Fibroblast of lung (primary cell): ENCODE measurements around the gene SGK1. TPM values are rescaled to one million over a fixed set of nuclear protein-coding genes. Genes with fewer than 3 reads are reported as not detected.

Source experiments
- DNase-seq, 2 donors: peaks; one replicate each; pipeline versions ENCODE4 v3.0.0 to v3.0.0-alpha.2; 2010; ENCODE audit warnings: low read depth in 2 of 2
- H2AFZ ChIP-seq: 2 replicates; pipeline ENCODE4 v1.5.1; 2012; ENCODE audit warnings: low read length, control low read depth, inconsistent platforms
- H3K27ac ChIP-seq: 2 replicates; pipeline ENCODE4 v1.5.1; 2011; ENCODE audit warnings: low read length, control low read depth; ENCODE audit not compliant: insufficient read depth
- H3K27me3 ChIP-seq: 2 replicates; pipeline ENCODE4 v1.5.1; 2011; ENCODE audit warnings: mild to moderate bottlenecking, low read length; ENCODE audit not compliant: control insufficient read depth, insufficient read depth
- H3K36me3 ChIP-seq: 2 replicates; pipeline ENCODE4 v1.5.1; 2011; ENCODE audit warnings: low read length; ENCODE audit not compliant: control insufficient read depth, insufficient read depth
- H3K4me1 ChIP-seq: 2 replicates; pipeline ENCODE4 v1.5.1; 2011; ENCODE audit warnings: low read length; ENCODE audit not compliant: control insufficient read depth, insufficient read depth; ENCODE audit errors: extremely low read depth
- H3K4me2 ChIP-seq: 2 replicates; pipeline ENCODE4 v1.5.1; 2011; ENCODE audit warnings: low read length, control low read depth; ENCODE audit not compliant: insufficient read depth; ENCODE audit errors: extremely low read depth
- H3K4me3 ChIP-seq, 4 experiments: fragments of 200-600 bp in 1 of 4; sonication (generic) in 1 of 4; replicated peaks in 1 of 4; 2 replicates each; pipeline ENCODE4 v1.5.1; 2011 to 2016; ENCODE audit warnings: low read length in 4 of 4, low read depth in 3 of 4, mild to moderate bottlenecking in 3 of 4, control low read depth in 2 of 4, inconsistent platforms in 1 of 4, mixed read lengths in 1 of 4; ENCODE audit not compliant: insufficient read depth in 1 of 4; ENCODE audit errors: control extremely low read depth in 1 of 4
- H3K79me2 ChIP-seq: 2 replicates; pipeline ENCODE4 v1.5.1; 2012; ENCODE audit warnings: mild to moderate bottlenecking, low read length, inconsistent platforms; ENCODE audit not compliant: control insufficient read depth, insufficient read depth
- H3K9ac ChIP-seq: 2 replicates; pipeline ENCODE4 v1.5.1; 2011; ENCODE audit warnings: mild to moderate bottlenecking, low read length, control low read depth; ENCODE audit not compliant: insufficient read depth
- H3K9me3 ChIP-seq: 2 replicates; pipeline ENCODE4 v1.5.1; 2012; ENCODE audit warnings: low read depth, low read length; ENCODE audit not compliant: control insufficient read depth, insufficient read depth
- H4K20me1 ChIP-seq: 2 replicates; pipeline ENCODE4 v1.5.1; 2011; ENCODE audit warnings: low read length; ENCODE audit not compliant: control insufficient read depth, insufficient read depth; ENCODE audit errors: extremely low read depth
- EZH2 ChIP-seq: IDR thresholded peaks from 2 replicates; pipeline ENCODE4 v1.5.1; 2012; ENCODE audit warnings: low read length, control low read depth, mild to moderate bottlenecking; ENCODE audit errors: missing control alignments
- polyA plus RNA-seq, 2 donors: library from polyadenylated mRNA; depleted of rRNA in 1 of 2; stranded (reverse) in 1 of 2; unstranded in 1 of 2; fragments of >200 nt; gene quantifications; 2 replicates each; pipeline ENCODE4 v1.2.1, GENCODE V29; 2011 to 2012; ENCODE audit warnings: missing spikeins in 1 of 2
- total RNA-seq: library from RNA; depleted of rRNA; stranded (reverse); fragments of >200 nt; gene quantifications from 2 replicates; pipeline ENCODE4 v1.2.1, GENCODE V29; 2014
- TF ChIP-seq, protein P1 (sequence below), 2 donors: IDR thresholded peaks in 1 of 2; conservative IDR thresholded peaks in 1 of 2; 1 replicate in 1 of 2; 2 replicates in 1 of 2; pipeline ENCODE4 v1.5.1; 2011 to 2012; ENCODE audit warnings: low read length in 2 of 2, control low read depth in 1 of 2, inconsistent platforms in 1 of 2, low read depth in 1 of 2, mild to moderate bottlenecking in 1 of 2

SGK1 gene
- total and polyA plus RNA-seq, 2 donors (not counting 1 experiment from before 2014, with no cell fraction given): 132 to 154 TPM

DNA sequence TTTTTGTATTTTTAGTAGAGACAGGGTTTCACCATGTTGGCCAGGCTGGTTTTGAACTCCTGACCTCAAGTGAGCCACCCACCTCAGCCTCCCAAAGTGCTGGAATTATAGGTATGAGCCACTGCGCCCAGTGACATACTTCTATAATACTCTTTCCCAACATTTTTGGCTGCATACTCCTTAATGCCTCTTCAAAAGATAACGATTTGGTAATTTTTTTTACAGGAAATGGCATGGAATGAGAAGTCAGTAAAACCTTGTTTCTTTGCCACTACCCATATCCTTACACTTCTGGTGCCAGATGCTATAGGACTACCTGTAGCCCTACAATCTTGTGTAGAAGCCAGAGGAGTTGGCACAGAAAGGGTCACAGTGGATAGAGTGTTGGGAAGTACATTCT lies 41.4 kb upstream of the SGK1 start:
- Histone ChIP-seq H3K4me3 (no peak overlapping the region), H3K4me1 (peaks cover 3% of the 10 kb centered on the region), H3K4me2 (no peak overlapping the region), H3K27ac (no peak overlapping the region), H3K9me3 (no peaks in the 10 kb centered on the region), H4K20me1 (no peaks in the 10 kb centered on the region), H3K27me3 (no peaks in the 10 kb centered on the region), H3K79me2 (no peaks in the 10 kb centered on the region), H3K36me3 (no peaks in the 10 kb centered on the region), H3K9ac (no peak overlapping the region), H2AFZ (no peak overlapping the region)
- peak in 1 of 2 donors; percentile 42 for DNase-seq
- no peak for TF ChIP-seq EZH2
- TF ChIP-seq, protein P1, sequence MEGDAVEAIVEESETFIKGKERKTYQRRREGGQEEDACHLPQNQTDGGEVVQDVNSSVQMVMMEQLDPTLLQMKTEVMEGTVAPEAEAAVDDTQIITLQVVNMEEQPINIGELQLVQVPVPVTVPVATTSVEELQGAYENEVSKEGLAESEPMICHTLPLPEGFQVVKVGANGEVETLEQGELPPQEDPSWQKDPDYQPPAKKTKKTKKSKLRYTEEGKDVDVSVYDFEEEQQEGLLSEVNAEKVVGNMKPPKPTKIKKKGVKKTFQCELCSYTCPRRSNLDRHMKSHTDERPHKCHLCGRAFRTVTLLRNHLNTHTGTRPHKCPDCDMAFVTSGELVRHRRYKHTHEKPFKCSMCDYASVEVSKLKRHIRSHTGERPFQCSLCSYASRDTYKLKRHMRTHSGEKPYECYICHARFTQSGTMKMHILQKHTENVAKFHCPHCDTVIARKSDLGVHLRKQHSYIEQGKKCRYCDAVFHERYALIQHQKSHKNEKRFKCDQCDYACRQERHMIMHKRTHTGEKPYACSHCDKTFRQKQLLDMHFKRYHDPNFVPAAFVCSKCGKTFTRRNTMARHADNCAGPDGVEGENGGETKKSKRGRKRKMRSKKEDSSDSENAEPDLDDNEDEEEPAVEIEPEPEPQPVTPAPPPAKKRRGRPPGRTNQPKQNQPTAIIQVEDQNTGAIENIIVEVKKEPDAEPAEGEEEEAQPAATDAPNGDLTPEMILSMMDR (conservative IDR thresholded peaks at IDR 0.05 in 1 of 2, IDR thresholded peaks at IDR 0.05 in 1 of 2; ENCODE audit: low read depth in 1 of 2, low read length in 2 of 2): no peak

DNA sequence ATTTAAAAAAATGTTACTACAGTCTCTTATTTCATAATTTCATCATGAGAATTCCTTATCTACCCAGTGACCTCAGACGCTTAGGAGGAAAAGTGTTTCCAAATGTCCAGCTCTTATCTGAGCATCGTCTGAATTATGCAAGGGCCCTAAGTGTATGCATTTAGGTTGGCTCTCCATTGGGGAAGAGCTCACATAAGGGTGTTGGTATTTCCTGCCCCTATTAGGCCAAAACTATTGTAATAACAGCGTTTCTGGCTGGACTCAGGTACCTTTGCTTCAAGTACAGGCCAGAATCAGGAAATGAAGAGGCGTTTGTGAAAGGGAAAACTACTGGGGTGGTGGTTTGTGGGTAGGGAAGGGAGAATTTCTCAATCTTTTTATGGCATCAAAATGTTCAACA lies 40.4 kb upstream of the SGK1 start:
- Histone ChIP-seq H3K4me3 (no peak overlapping the region), H4K20me1 (no peaks in the 10 kb centered on the region), H3K4me1 (peaks cover 2% of the 10 kb centered on the region), H2AFZ (no peak overlapping the region), H3K79me2 (no peaks in the 10 kb centered on the region), H3K4me2 (no peak overlapping the region), H3K27me3 (no peaks in the 10 kb centered on the region), H3K36me3 (no peaks in the 10 kb centered on the region), H3K27ac (no peak overlapping the region), H3K9ac (no peak overlapping the region), H3K9me3 (no peaks in the 10 kb centered on the region)
- TF ChIP-seq, protein P1 (conservative IDR thresholded peaks at IDR 0.05 in 1 of 2, IDR thresholded peaks at IDR 0.05 in 1 of 2; ENCODE audit: low read depth in 1 of 2, low read length in 2 of 2): no peak
- DNase-seq: peak; percentile 74 to 90

DNA sequence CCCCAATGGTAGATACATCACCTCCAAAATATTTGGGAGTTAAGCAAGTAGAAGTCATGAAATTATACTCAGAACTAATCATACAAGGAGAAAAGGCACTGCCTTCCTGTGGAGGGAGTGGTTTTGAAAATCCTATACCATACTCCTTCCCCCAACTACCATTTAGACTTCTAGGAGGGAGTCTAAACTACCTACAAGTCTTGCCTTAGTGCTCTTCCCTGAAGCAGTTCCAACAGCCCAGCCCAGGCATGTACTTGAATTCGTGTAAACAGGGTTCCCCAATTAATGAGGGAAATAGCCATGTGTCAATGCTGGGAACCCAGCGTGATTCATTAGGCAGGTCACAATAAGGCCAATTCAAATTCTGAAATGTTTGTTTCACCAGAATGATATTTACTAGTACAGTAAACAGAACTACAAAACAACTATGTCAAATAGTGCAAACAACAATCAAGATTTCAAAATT lies 39.1 kb upstream of the SGK1 start:
- no peak overlapping the region for H3K9ac ChIP-seq
- no peaks in the 10 kb centered on the region for H4K20me1 ChIP-seq
- H3K4me1 ChIP-seq: no peaks in the 10 kb centered on the region
- H3K27ac ChIP-seq: no peak overlapping the region
- H2AFZ ChIP-seq: no peak overlapping the region
- H3K4me3 ChIP-seq: no peak overlapping the region
- no peak overlapping the region for H3K4me2 ChIP-seq
- H3K9me3 ChIP-seq: no peaks in the 10 kb centered on the region
- no peaks in the 10 kb centered on the region for H3K27me3 ChIP-seq
- no peaks in the 10 kb centered on the region for H3K79me2 ChIP-seq
- H3K36me3 ChIP-seq: no peaks in the 10 kb centered on the region
- TF ChIP-seq, protein P1 (conservative IDR thresholded peaks at IDR 0.05 in 1 of 2, IDR thresholded peaks at IDR 0.05 in 1 of 2; ENCODE audit: low read depth in 1 of 2, low read length in 2 of 2): no peak
- TF ChIP-seq EZH2: no peak
- no peak for DNase-seq
